ENCODE measurements around the gene RUNDC3A. TPM values are rescaled to one million over a fixed set of nuclear protein-coding genes. Genes with fewer than 3 reads are reported as not detected.

Gene RUNDC3A
- total RNA-seq, 2 experiments from 2014 or later: 0.10 TPM

DNA sequence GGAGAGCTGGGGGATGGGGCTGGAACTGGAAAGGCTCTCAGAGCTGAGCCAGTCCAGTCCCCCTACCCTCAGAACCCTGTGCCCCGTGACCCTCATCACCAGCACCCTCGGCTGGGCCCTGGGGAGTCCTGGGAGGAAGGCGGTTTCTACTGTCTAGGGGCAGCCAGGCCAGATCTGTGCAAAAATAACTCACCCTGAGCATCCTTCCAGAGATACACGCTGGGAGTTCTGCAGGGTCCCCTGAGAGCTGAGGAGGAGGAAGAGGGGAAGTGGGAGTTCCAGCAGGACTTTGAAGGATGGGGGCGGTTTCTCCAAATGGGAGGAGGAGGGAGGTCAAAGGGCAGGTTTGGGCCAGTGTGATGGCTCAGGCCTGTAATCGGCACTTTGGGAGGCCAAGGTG, 35.4 kb upstream of the RUNDC3A start:
- no peak overlapping the region for H3K27ac Mint-ChIP-seq
- H3K36me3 Mint-ChIP-seq (ENCODE audit: low read depth): no peaks in the 10 kb centered on the region
- CTCF ChIA-PET: interaction anchor here (1.5 kb wide), 1 partner anchor 10 kb away, joined by 4 read pairs; no protein-coding TSS in a partner anchor
- H3K4me1 Mint-ChIP-seq: no peaks in the 10 kb centered on the region
- peaks cover 6% of the 10 kb centered on the region for H3K27me3 Mint-ChIP-seq
- no peak for DNase-seq
- H3K4me3 Mint-ChIP-seq: no peak overlapping the region
- no peaks in the 10 kb centered on the region for H3K9me3 Mint-ChIP-seq
- POLR2A ChIA-PET: interaction anchor here (0.5 kb wide), 1 partner anchor 284 kb away, joined by 3 read pairs; the partner anchor contains the start of gene FZD2

DNA sequence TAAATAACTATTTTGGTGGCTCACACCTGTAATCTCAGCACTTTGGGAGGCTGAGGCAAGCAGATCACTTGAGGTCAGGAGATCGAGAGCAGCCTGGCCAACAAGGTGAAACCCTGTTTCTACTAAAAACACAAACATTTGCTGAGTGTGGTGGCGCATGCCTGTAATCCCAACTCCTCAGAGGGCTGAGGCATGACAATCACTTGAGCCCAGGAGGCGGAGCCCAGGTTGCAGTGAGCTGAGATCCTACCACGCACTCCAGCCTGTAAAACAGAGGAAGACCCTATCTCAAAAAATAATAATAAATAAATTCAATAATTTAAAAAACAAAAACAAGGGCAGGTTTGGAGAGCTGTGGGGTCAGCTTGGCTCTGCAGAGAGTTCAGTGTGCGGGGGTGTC, 34.8 kb upstream of the RUNDC3A start:
- POLR2A ChIA-PET: interaction anchor here (0.5 kb wide), 1 partner anchor 283 kb away, joined by 3 read pairs; the partner anchor contains the start of gene FZD2
- H3K27me3 Mint-ChIP-seq: peaks cover 10% of the 10 kb centered on the region
- CTCF ChIA-PET: interaction anchor here (0.6 to 1.5 kb wide), 2 partner anchors 9 to 70 kb away, joined by 4 to 5 read pairs; no protein-coding TSS in a partner anchor
- H3K27ac Mint-ChIP-seq: no peak overlapping the region
- H3K4me3 Mint-ChIP-seq: no peak overlapping the region
- H3K36me3 Mint-ChIP-seq (ENCODE audit: low read depth): no peaks in the 10 kb centered on the region
- H3K4me1 Mint-ChIP-seq: no peaks in the 10 kb centered on the region
- no peak for DNase-seq
- no peaks in the 10 kb centered on the region for H3K9me3 Mint-ChIP-seq

DNA sequence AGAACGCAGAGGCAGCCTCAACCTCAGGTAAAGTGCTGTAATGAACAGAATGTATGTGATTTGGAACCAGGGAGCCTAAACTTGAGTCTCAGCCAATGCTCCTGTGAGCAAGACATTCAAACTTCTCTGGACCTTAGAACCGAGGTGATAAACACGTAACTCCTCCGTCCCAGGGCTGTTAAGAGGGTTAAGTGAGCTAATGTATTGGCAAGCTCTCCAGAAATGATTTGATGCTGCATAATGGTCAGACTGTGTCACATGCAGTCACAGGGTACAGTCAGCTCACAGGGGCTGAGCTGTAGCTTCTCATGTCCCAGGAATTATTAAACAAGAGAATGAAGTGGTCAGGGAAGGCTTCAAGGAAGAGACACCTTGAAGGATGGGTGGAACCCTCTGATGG, 30.4 kb upstream of the RUNDC3A start:
- peaks cover 10% of the 10 kb centered on the region for H3K27me3 Mint-ChIP-seq
- no peaks in the 10 kb centered on the region for H3K36me3 Mint-ChIP-seq (ENCODE audit: low read depth)
- ChIA-PET CTCF (interaction anchor here (0.6 kb wide), 1 partner anchor 151 kb away, joined by 3 read pairs; no protein-coding TSS in a partner anchor), POLR2A (no interaction called here)
- no peak for DNase-seq
- H3K4me1 Mint-ChIP-seq: peaks cover 10% of the 10 kb centered on the region
- H3K27ac Mint-ChIP-seq: no peak overlapping the region
- H3K4me3 Mint-ChIP-seq: no peak overlapping the region
- no peaks in the 10 kb centered on the region for H3K9me3 Mint-ChIP-seq

DNA sequence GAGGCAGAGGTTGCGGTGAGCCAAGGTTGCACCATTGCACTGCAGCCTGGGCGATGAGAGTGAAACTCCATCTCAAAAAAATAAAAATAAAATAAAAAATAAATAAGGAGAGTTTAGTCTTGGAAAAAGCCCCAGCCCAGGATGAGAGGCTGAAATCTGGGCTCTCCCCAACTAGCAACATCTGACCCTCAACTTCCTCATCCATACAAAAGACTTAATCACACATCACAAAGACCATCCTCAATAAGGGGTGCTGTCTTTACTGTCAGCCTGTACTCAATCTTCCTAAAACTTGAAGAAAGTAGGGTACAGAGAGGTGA, 29.1 kb upstream of the RUNDC3A start:
- H3K36me3 Mint-ChIP-seq (ENCODE audit: low read depth): no peaks in the 10 kb centered on the region
- no peak overlapping the region for H3K27ac Mint-ChIP-seq
- H3K4me1 Mint-ChIP-seq: peaks cover 10% of the 10 kb centered on the region
- ChIA-PET POLR2A (no interaction called here), CTCF (interaction anchor here (0.9 to 1.1 kb wide), 2 partner anchors 14 to 39 kb away, joined by 4 read pairs; no protein-coding TSS in a partner anchor)
- H3K27me3 Mint-ChIP-seq: peaks cover 10% of the 10 kb centered on the region
- H3K4me3 Mint-ChIP-seq: no peak overlapping the region
- no peaks in the 10 kb centered on the region for H3K9me3 Mint-ChIP-seq
- no peak for DNase-seq

DNA sequence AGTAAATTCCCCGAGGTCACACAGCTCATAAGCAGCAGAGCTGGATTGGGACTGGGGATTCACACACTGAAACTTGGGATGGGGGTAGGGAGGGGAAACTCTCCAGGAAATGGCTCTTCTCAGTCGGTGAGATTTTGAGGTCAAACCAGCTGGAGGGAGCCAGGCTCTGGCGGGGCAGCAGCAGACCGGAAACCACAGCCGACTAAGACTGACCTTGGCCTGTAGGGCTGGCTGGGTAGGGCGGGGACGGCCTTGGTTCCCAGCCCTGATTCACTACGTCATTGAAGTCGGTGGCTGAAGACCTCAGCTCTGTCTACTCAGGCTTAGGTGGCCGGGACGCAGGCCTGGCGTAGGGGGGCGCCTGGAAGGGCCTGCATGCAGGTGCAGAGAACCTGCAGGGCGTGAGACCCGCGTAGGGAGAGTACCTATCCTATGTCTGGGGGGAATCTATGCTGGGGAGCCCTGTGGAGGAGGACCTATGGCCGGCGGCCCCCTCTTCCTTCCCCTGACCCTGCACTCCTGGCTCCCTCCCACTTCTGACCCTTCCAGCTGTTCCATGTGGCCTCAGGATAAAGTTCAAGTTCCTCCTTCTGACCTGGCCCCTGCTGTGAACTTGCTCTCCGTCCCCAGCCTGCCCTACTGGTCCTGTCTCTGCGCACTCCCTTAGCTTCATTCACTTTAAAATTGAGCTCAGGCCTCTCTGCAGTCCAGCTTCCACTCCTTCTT, 28.6 kb upstream of the RUNDC3A start:
- peaks cover 10% of the 10 kb centered on the region for H3K27me3 Mint-ChIP-seq
- CTCF ChIA-PET: interaction anchor here (0.9 to 1.1 kb wide), 2 partner anchors 15 to 38 kb away, joined by 4 read pairs; no protein-coding TSS in a partner anchor
- H3K4me3 Mint-ChIP-seq: no peak overlapping the region
- POLR2A ChIA-PET: no interaction called here
- DNase-seq: peak; percentile 15
- peaks cover 10% of the 10 kb centered on the region for H3K4me1 Mint-ChIP-seq
- H3K9me3 Mint-ChIP-seq: no peaks in the 10 kb centered on the region
- H3K27ac Mint-ChIP-seq: peak overlapping the region; percentile 36
- H3K36me3 Mint-ChIP-seq (ENCODE audit: low read depth): no peaks in the 10 kb centered on the region

DNA sequence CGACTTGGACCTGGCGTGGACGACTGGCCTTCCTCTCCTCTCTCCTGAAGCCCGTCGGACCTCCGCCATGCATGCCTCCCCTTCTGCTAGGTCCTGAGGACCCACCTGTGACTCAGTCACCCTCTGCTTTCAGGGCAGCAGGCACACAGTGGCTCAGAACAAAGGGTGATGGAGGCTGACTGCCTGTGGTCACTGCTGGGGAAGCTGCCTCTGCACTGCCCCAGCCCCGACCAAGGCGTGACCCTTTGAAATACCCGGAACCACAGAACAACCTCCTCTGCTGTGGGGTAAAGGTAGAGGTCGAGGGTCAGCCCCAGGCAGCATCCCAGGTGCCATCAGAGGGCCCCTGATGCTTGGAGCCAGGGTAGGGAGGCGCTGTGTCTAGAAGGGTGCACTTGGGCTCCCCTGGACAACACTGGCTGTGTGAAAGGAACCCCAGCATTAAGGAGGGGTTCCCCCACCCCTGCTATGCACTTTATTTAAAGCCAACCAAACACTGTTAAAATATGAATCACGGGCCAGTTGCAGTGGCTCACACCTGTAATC, 27.9 kb upstream of the RUNDC3A start:
- Mint-ChIP-seq H3K36me3 (ENCODE audit: low read depth) (no peaks in the 10 kb centered on the region), H3K4me3 (no peak overlapping the region), H3K4me1 (peaks cover 10% of the 10 kb centered on the region), H3K9me3 (no peaks in the 10 kb centered on the region), H3K27ac (peak overlapping the region; percentile 36), H3K27me3 (peaks cover 8% of the 10 kb centered on the region)
- ChIA-PET CTCF (no interaction called here), POLR2A (no interaction called here)
- DNase-seq: no peak

DNA sequence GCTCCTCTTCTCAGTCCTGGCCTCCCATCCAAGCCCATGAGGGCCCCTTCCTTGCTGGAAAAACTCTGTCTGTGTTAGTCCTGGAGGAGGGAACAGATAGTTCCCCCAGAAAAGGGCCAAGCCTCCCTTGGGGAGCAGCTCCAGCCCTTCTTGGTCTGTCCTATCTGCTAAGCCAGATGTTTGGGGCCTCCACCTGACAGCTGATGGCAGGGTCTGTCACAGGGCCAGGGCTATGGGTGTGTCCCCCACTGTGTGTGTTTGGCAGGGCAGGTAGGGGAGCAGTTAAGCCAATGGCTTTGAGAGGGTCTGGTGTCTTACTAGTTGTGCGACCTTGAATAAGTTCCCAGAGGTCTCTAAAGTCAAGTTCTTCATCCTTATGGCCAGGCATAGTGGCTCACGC, 26.8 kb upstream of the RUNDC3A start:
- Mint-ChIP-seq H3K27ac (no peak overlapping the region), H3K4me1 (peaks cover 10% of the 10 kb centered on the region), H3K36me3 (ENCODE audit: low read depth) (no peaks in the 10 kb centered on the region), H3K27me3 (peaks cover 8% of the 10 kb centered on the region), H3K4me3 (no peak overlapping the region), H3K9me3 (no peaks in the 10 kb centered on the region)
- DNase-seq: no peak
- CTCF ChIA-PET: interaction anchor here (0.6 kb wide), 1 partner anchor 225 kb away, joined by 4 read pairs; no protein-coding TSS in a partner anchor
- POLR2A ChIA-PET: no interaction called here

DNA sequence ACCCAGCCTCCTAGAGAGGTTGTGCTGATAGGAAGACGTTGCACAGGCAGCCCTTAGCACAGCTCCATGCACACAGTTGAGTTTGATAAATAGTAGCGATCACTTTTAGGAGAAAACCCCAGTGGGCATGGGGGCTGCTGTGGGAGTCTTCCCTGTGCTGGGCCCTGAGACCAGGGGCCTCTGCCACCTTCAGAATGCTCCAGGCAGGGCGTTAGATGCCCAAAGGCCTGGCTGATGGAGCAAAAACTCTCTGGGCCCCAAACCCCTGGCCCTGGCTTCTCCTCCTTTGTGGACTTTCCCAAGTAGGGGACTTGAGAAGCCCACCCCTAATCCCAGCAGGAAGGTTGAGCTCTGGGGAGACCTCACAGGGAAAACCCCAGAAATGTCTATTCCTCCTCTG, 26.1 kb upstream of the RUNDC3A start:
- peaks cover 10% of the 10 kb centered on the region for H3K4me1 Mint-ChIP-seq
- H3K27me3 Mint-ChIP-seq: peaks cover 8% of the 10 kb centered on the region
- H3K36me3 Mint-ChIP-seq (ENCODE audit: low read depth): no peaks in the 10 kb centered on the region
- no peak overlapping the region for H3K27ac Mint-ChIP-seq
- ChIA-PET CTCF (interaction anchor here (1.0 to 1.5 kb wide), 2 partner anchors 9 to 63 kb away, joined by 3 to 4 read pairs; partner anchors contain the start of gene UBTF), POLR2A (no interaction called here)
- H3K4me3 Mint-ChIP-seq: no peak overlapping the region
- no peak for DNase-seq
- no peaks in the 10 kb centered on the region for H3K9me3 Mint-ChIP-seq

DNA sequence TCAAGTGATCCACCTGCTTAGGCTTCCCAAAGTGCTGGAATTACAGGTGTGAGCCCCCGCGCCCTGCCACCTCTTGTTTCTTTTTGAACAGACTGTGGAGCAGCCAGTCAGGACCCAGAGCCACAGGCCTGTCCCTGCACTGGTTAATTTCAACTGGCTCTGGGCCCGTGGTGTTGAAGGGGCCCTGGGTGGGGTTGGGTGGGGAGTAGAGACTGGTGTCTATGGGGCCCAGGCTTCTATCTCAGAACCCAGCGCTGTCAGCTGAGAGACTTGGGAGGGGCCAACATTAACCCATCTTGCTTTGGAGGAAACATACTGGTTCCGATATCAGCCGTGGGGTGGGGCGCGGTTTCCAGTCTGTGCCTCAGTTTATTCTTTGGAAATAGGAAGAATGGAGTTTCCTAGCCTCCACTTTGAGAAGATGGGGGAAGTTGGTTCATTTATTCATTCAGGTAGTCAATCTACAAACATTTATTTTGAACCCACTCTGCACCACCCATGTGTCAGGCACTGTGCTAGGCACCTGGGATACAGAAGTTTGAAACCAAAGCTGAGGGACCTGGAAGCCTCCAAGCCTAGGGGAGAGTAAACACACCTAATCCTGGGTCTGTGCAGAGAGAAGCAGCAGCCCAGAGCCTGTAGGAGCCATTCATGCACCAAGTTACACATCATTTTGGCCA, 24.9 kb upstream of the RUNDC3A start:
- Mint-ChIP-seq H3K4me1 (peaks cover 10% of the 10 kb centered on the region), H3K9me3 (no peaks in the 10 kb centered on the region), H3K36me3 (ENCODE audit: low read depth) (no peaks in the 10 kb centered on the region), H3K27me3 (peaks cover 5% of the 10 kb centered on the region), H3K27ac (no peak overlapping the region), H3K4me3 (no peak overlapping the region)
- ChIA-PET CTCF (interaction anchor here (1.5 kb wide), 1 partner anchor 10 kb away, joined by 4 read pairs; no protein-coding TSS in a partner anchor), POLR2A (no interaction called here)
- DNase-seq: no peak

DNA sequence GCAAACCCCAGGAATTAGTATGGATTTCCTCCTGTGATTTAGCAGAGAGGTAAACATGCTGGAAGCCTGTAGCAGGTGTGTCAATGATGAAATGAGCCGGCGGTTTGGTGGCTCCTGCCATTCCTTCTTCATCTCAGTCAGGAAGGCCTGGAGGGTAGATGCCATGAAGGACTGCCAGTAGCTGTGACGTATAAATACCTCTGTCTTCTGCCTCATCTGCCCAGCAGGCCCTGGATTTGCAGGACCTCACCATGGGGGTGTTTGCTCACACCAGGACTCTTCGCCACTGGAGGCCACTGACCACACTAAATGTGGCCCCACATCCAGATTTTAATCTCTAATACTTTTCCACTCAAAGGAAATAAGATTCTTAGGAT, 24.4 kb upstream of the RUNDC3A start:
- H3K4me3 Mint-ChIP-seq: no peak overlapping the region
- H3K9me3 Mint-ChIP-seq: no peaks in the 10 kb centered on the region
- no peak for DNase-seq
- POLR2A ChIA-PET: no interaction called here
- no peaks in the 10 kb centered on the region for H3K36me3 Mint-ChIP-seq (ENCODE audit: low read depth)
- H3K27me3 Mint-ChIP-seq: peaks cover 5% of the 10 kb centered on the region
- CTCF ChIA-PET: no interaction called here
- H3K4me1 Mint-ChIP-seq: peaks cover 10% of the 10 kb centered on the region
- H3K27ac Mint-ChIP-seq: no peak overlapping the region

DNA sequence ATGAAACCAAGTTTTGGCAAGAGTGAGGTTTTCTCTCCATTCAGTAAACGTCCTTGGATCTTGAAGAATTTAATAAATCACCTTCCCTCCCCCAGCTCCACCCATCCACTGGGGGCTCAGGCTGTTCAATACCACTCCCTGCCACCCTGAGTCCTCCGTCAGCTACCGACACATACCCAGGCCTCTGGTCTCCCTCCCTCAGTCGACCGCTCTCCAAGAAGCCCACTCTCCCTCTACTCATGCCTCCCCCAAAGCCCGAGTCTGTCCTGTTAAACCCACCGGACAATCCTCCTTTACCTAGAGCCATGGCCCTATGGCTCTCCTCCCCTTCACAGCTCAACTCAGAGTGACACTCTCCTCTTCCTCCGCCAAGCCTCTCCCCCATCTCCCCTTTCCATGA, 20.8 kb upstream of the RUNDC3A start:
- no peaks in the 10 kb centered on the region for H3K36me3 Mint-ChIP-seq (ENCODE audit: low read depth)
- no peak overlapping the region for H3K27ac Mint-ChIP-seq
- ChIA-PET CTCF (interaction anchor here (0.6 to 0.8 kb wide), 2 partner anchors 78 to 158 kb away, joined by 4 read pairs; no protein-coding TSS in a partner anchor), POLR2A (no interaction called here)
- H3K9me3 Mint-ChIP-seq: no peaks in the 10 kb centered on the region
- no peak for DNase-seq
- peaks cover 16% of the 10 kb centered on the region for H3K27me3 Mint-ChIP-seq
- H3K4me3 Mint-ChIP-seq: no peak overlapping the region
- no peaks in the 10 kb centered on the region for H3K4me1 Mint-ChIP-seq

DNA sequence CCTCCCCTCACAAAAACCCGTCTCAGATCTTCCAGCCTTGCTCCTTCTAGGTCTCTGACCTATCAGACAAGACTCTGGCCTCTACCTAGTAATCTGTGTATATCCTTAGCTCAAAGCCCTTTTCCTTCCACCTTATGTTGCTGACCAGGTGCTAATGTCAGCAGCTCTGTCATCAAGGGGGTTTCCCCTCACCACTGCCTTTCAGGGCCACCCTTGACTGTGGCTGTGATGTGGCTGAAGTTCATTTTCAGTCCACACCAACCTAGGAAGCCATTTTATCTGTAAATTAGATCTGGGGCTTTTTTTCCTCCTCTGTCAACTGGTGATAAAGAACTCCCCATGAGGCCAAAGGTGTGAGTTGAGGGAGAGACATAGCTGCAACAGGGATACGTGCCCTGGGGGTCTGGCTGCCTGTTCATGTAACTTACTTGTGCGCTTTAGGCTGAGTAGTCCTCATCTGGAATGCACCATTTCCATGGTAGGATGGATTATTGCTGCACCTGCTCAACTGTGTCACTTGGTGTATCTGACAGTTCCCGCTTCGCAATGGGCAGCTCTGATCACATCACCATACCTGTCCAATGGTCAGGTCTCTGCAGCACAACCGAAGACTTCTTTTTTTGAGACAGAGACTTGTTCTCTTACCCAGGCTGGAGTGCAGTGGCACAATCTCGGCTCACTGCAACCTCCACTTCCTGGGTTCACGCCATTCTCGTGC, 14.7 kb upstream of the RUNDC3A start:
- CTCF ChIA-PET: interaction anchor here (1.3 kb wide), 1 partner anchor 105 kb away, joined by 4 read pairs; no protein-coding TSS in a partner anchor

More for the DNA sequence above, 14.7 kb upstream of the RUNDC3A start:
- no peak for DNase-seq
- POLR2A ChIA-PET: no interaction called here
- Mint-ChIP-seq H3K36me3 (ENCODE audit: low read depth) (no peaks in the 10 kb centered on the region), H3K4me1 (no peaks in the 10 kb centered on the region), H3K4me3 (no peak overlapping the region), H3K9me3 (no peaks in the 10 kb centered on the region), H3K27me3 (peaks cover 11% of the 10 kb centered on the region), H3K27ac (no peak overlapping the region)

Data from activated CD4-positive, alpha-beta T cell treated with anti-CD3 and anti-CD28 coated beads, Interleukin-2, amount 10 ng/mL, durations not matched to agents 7 days and 5 days (primary cell).